Parietal lobe (tissue), 1 donor: ENCODE measurements around the gene RNF166. TPM values are rescaled to one million over a fixed set of nuclear protein-coding genes. Genes with fewer than 3 reads are reported as not detected.

Source experiments
- total RNA-seq: library from RNA; depleted of rRNA; stranded (reverse); fragments of >200 nt; gene quantifications from one replicate; pipeline ENCODE4 v1.2.3, GENCODE V29; 2014

RNF166 gene, protein sequence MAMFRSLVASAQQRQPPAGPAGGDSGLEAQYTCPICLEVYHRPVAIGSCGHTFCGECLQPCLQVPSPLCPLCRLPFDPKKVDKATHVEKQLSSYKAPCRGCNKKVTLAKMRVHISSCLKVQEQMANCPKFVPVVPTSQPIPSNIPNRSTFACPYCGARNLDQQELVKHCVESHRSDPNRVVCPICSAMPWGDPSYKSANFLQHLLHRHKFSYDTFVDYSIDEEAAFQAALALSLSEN
- 11.3 TPM for total RNA-seq

DNA sequence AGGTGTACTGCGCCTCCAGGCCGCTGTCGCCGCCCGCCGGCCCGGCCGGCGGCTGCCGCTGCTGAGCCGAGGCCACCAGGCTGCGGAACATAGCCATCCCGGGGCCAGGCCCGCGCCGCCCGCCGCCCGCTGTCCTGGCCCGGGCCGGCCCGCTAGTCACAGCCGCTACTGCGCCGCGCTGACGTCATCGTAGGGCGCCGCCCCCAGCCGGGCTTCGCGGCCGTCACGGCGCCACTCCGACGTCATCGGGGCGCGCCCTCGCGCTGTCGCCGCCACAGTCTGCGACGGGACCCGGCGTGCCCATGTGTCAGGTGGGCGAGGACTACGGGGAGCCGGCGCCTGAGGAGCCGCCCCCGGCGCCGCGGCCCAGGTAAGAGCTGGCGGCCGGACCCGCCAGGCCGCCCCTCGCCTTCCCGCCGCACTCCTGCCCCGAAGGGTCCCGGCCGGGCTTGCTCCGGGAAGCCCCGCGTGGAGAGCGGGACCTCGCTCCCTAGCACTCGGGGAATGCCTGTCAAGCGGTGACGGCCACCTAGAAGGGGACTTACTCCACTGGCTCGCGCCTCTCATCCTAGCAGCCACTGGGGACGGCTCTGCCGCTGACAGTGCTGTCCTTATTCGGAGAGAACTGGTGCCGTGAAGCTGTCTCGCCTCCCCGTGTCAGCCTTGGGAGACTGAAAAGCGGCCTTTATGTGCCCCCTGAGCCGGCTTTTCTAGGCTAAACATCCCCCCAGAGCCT lies at the start of gene RNF166, which contains the start of gene CTU2:
Gene RNF166 (minus strand): TSS at position 180 of the 736 bp plus-strand sequence. CDS start 83 bp downstream, at position 97.
Gene CTU2 (plus strand): TSS at position 275 of the 736 bp plus-strand sequence. CDS start 28 bp downstream, at position 303.

GRCh38 chr16:88686439-88687253 lies 19.6 kb downstream of the RNF166 start, which contains the start of gene SNAI3:
Gene SNAI3, minus strand, starts transcription at chr16:88686507. Its CDS starts 101 bp downstream, at chr16:88686406.

GRCh38 chr16:88662843-88663606 lies 43.2 kb downstream of the RNF166 start, which contains the start of gene MVD:
Gene MVD, minus strand, starts transcription at chr16:88663091. Its CDS starts 11 bp downstream, at chr16:88663080.

GRCh38 chr16:88650749-88651275 lies 55.4 kb downstream of the RNF166 start, which contains the start of gene CYBA:
Gene CYBA, minus strand, starts transcription at chr16:88651053. Its CDS starts 40 bp downstream, at chr16:88651013.

Other genes with a start within 250 kb of the RNF166 start
- 21.9 TPM for gene ZC3H18, start 136.0 kb downstream of the RNF166 start, total RNA-seq
- gene IL17C, start 67.8 kb downstream of the RNF166 start, total RNA-seq = not detected
- 17.2 TPM for gene CYBA, start 55.4 kb downstream of the RNF166 start, total RNA-seq
- gene MVD, start 43.3 kb downstream of the RNF166 start, total RNA-seq = 79.5 TPM
- not detected for gene SNAI3, start 19.9 kb downstream of the RNF166 start, total RNA-seq
- gene CTU2, start 95 bp upstream of the RNF166 start, total RNA-seq = 13.8 TPM
- gene PIEZO1, start 78.8 kb upstream of the RNF166 start, total RNA-seq = 8.5 TPM
- 2.5 TPM for gene CDT1, start 97.4 kb upstream of the RNF166 start, total RNA-seq
- gene APRT, start 105.5 kb upstream of the RNF166 start, total RNA-seq = 13.1 TPM
- gene GALNS, start 150.5 kb upstream of the RNF166 start, total RNA-seq = 25.4 TPM
- 36.6 TPM for gene TRAPPC2L, start 150.7 kb upstream of the RNF166 start, total RNA-seq
- not detected for gene PABPN1L, start 160.3 kb upstream of the RNF166 start, total RNA-seq